ENCODE results near the gene TMEM223. TPM values are rescaled to one million over a fixed set of nuclear protein-coding genes. Genes with fewer than 3 reads are reported as not detected.

TMEM223 gene
- total and polyA plus RNA-seq, 9 of the 15 experiments (the other 6 are each of a cell fraction or from before 2014, with no cell fraction given): 5.9 to 34.5 (median 19.6) TPM

DNA sequence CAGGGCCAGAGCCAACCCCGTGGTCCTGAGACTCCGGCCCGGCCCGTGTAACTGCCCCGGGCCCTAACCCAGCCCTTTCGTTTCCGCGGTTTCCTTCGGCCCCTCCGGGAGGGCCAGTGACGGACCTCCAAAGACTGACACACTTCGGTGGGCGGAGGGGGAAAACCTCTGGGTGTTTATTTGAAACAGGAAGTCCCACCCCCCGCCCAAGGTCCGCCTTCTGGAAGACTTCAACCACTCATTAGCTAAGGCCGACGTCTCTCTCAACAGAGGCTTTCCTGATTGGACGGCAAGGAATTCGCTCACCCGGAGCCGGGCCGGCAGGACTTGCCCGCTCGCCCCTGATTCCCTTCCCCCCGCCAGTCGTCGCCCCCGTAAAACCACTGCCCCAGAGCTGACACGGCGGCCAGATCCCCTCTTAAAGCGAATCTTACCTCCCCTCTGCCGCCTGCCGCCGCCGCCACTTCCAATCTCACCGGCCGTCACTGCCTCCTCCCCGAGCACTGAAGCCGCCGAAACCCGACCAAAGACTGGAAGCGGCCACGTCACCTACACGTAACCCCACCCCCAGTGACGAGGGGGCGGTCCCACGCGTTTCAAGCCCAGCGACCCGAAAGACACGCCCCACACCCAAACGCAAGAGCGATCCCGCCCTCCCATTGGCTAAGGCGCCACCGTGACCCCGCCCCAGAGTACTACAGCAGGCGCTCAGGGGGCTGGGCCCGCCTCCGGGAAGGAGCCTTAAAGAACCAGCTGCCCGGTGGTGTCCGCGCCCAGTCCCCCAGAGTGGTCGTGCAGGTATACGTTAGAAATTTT, 39.9 kb upstream of the TMEM223 start, which contains the start of gene STX5 (continued):
- TF ChIP-seq HLTF (IDR thresholded peaks at IDR 0.05): no peak
- TF ChIP-seq ZFX (CRISPR knock-in tag; IDR thresholded peaks at IDR 0.05): peak; percentile 82
- no peak for TF ChIP-seq RBM15 (IDR thresholded peaks at IDR 0.05; ENCODE audit: insufficient read depth, low read length)
- TF ChIP-seq, protein P1, sequence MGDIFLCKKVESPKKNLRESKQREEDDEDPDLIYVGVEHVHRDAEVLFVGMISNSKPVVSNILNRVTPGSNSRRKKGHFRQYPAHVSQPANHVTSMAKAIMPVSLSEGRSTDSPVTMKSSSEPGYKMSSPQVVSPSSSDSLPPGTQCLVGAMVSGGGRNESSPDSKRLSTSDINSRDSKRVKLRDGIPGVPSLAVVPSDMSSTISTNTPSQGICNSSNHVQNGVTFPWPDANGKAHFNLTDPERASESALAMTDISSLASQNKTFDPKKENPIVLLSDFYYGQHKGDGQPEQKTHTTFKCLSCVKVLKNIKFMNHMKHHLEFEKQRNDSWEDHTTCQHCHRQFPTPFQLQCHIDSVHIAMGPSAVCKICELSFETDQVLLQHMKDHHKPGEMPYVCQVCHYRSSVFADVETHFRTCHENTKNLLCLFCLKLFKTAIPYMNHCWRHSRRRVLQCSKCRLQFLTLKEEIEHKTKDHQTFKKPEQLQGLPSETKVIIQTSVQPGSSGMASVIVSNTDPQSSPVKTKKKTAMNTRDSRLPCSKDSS (IDR thresholded peaks at IDR 0.05; ENCODE audit: low read depth, partially characterized antibody): no peak
- TF ChIP-seq, protein P2, sequence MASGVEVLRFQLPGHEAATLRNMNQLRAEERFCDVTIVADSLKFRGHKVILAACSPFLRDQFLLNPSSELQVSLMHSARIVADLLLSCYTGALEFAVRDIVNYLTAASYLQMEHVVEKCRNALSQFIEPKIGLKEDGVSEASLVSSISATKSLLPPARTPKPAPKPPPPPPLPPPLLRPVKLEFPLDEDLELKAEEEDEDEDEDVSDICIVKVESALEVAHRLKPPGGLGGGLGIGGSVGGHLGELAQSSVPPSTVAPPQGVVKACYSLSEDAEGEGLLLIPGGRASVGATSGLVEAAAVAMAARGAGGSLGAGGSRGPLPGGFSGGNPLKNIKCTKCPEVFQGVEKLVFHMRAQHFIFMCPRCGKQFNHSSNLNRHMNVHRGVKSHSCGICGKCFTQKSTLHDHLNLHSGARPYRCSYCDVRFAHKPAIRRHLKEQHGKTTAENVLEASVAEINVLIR (CRISPR knock-in tag; IDR thresholded peaks at IDR 0.05): peak; percentile 73
- TF ChIP-seq CBX2 (IDR thresholded peaks at IDR 0.05; ENCODE audit: insufficient read depth, low read length, poor library complexity, severe bottlenecking): no peak
- TF ChIP-seq MTA3 (IDR thresholded peaks at IDR 0.05; ENCODE audit: borderline replicate concordance): no peak; the same call in 1 of the 2 replicates
- TF ChIP-seq ZNF146 (CRISPR knock-in tag; IDR thresholded peaks at IDR 0.05; ENCODE audit: unreplicated experiment): no peak
- TF ChIP-seq ZNF785 (CRISPR knock-in tag; IDR thresholded peaks at IDR 0.05): no peak
- peak; percentile 38; the same call in 1 of the 2 replicates for TF ChIP-seq C11orf30 (IDR thresholded peaks at IDR 0.05; ENCODE audit: low read depth)
- TF ChIP-seq ATF6 (CRISPR knock-in tag; IDR thresholded peaks at IDR 0.05): no peak
- no peak for TF ChIP-seq NR4A1 (CRISPR knock-in tag; IDR thresholded peaks at IDR 0.05)
- TF ChIP-seq NR4A1 (tag; IDR thresholded peaks at IDR 0.05): no peak
- no peak for TF ChIP-seq DNMT1 (IDR thresholded peaks at IDR 0.05)
- TF ChIP-seq NFIX (CRISPR knock-in tag; IDR thresholded peaks at IDR 0.05; ENCODE audit: low read depth): no peak
- peak; percentile 57; the same call in 1 of the 2 replicates for TF ChIP-seq LARP7 (IDR thresholded peaks at IDR 0.05)
- TF ChIP-seq FOXP1 (CRISPR knock-in tag; IDR thresholded peaks at IDR 0.05): peak; percentile 71; the same call in 1 of the 2 replicates
- TF ChIP-seq HMG20A (CRISPR knock-in tag; conservative IDR thresholded peaks at IDR 0.05): no peak
- no peak for TF ChIP-seq ESRRB (CRISPR knock-in tag; IDR thresholded peaks at IDR 0.05; ENCODE audit: borderline replicate concordance)
- peak; percentile 72 for TF ChIP-seq NEUROD1 (IDR thresholded peaks at IDR 0.05; ENCODE audit: borderline replicate concordance, low read depth, low read length, partially characterized antibody)
- peak; percentile 6 to 76; a peak in 1 of 4 replicates for TF ChIP-seq SIN3A (IDR thresholded peaks at IDR 0.05; ENCODE audit: borderline replicate concordance in 2 of 2, control insufficient read depth in 1 of 2, low read depth in 2 of 2, low read length in 2 of 2)
- no peak for TF ChIP-seq ZNF695 (CRISPR knock-in tag; IDR thresholded peaks at IDR 0.05)
- no peak for TF ChIP-seq XRCC5 (IDR thresholded peaks at IDR 0.05; ENCODE audit: low read depth, low read length)
- no peak for TF ChIP-seq SREBF1 (IDR thresholded peaks at IDR 0.05; ENCODE audit: borderline replicate concordance, low read depth, low read length)

Data from K562 (cell line).